ENCODE results near the gene MYORG.
"Not testable (repeated sequence)": the region's sequence is repeated elsewhere in the genome, so short reads cannot be mapped to it uniquely, and the experiment has no call there.

MYORG gene

DNA sequence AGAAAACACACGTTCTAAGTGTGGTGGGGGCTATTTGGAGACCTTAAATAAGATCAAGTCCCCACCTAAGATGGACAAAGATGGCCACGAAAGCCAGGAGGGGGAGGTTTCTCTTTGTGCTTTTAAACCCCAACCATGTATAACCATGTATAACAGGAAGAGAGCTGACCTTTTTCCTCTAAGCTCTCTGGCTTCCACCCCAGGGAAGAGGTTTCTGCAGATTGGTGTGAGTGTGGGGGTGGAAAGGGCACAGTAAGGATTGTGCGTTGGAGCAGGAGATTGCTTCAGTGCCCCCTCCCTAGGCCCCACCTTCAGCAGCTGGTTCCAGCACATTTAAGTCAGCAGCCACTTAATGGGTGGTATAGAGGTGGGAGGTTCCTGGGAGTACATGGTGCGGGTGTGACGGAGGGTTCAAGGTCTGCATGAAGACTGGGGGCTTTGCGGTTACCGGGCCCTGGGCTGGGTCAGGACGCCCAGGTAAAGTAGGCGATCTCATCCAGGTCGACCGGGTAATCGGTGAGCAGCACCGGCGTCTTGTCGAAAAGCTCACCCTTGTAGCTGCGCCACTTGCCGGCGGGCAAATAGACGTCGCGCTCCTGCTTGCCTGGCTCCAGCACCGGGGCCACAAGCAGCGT, 6.2 kb downstream of the MYORG start:
- in situ Hi-C loops (cut with MboI; ENCODE audit: low sequenced_read_pairs): no loop called here

DNA sequence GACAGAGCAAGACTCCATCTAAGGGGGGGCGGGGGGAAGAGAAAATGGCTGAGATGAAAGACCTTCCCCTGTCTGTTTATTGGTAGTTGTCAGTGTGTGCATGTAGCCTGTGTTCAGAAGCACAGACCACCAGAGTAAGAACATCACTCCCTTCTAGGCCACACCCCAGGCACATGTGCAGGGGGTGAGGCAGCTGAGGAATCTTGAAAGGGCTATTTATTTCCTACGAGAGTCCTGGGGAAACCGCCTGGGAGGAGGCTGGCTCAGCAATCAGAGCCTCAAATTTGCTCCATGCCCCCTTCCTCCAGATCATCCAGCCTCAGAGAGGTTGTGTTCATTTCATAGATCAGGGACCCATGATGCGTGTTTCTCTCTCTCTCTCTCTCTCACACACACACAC, 7.1 kb downstream of the MYORG start:
- in situ Hi-C loops (cut with MboI; ENCODE audit: low sequenced_read_pairs): no loop called here

DNA sequence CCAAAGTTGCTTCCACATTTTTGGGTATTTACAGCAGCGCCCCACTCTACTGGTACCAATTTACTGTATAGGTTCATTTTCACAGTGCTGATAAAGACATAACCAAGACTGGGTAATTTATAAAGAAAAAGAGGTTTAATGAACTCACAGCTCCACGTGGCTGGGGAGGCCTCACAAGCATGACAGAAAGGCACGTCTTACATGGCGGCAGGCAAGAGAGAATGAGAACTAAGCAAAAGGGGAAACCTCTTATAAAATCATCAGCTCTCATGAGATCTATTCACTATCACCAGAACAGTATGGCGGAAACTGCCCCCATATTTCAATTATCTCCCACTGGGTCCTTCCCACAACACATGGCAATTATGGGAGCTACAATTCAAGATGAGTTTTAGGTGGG, 7.9 kb downstream of the MYORG start:
- in situ Hi-C loops (cut with MboI; ENCODE audit: low sequenced_read_pairs): not testable (repeated sequence)

DNA sequence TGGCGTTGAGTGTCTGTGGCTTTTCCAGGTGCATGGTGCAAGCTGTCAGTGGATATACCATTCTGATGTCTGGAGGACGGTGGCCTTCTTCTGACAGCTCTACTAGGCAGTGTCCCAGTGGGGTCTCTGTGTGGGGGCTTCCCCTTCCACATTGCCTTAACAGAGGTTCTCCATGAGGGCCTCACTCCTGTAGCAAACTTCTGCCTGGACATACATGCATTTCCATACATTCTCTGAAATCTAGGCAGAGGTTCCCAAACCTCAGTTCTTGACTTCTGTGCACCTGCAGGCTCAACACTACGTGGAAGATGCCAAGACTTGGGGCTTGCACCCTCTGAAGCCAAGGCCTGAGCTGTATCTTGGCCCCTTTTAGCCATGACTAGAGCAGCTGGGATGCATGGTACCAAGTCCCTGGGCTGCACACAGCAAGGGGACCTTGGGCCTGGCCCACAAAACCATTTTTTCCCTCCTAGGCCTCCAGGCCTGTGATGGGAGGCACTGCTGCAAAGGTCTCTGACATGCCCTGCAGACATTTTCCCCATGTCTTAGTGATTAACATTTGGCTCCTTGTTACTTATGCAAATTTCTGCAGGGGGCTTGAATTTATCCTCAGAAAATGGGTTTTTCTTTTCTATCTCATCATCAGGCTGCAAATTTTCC, 8.8 kb downstream of the MYORG start:
- in situ Hi-C loops (cut with MboI; ENCODE audit: low sequenced_read_pairs): not testable (repeated sequence)

DNA sequence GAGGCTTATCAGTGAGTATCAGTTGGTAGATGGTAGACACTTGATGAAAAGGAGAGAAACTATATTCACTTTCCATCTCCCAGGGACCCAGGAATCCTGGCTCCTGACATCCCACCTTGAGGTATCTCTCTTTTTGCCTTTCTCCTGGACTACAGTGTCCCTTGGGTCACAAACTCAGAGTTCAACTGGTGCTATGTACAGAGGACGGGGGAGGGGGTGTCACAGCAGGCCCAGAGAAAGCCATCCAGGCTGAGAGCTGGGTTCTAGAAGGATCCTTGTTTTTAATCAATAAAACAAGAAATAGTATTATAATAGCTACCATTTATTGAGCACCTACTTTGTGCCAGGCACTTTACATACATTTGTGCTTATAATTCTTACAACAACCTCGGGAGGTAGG, 10.3 kb downstream of the MYORG start:
- in situ Hi-C loops (cut with MboI; ENCODE audit: low sequenced_read_pairs): no loop called here

DNA sequence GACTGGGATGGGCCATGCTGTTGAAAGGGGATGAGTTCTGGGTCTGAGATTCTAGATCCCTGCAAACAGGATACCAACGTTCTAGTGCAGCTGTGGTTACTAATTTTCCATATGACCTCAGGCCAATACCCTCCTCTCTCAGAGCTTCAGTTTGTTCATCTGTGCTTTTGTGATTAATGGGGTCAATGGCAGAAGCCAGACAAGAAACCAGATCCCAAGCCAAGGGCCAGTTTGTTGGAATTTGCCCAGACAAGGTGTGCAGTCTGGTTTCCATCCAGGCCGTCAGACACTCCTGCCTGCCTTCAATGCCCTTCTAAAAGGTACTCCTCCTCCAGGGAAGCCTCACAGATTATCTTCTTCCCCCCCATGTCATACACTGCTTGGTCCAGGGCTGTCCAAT, 11.4 kb downstream of the MYORG start:
- in situ Hi-C loops (cut with MboI; ENCODE audit: low sequenced_read_pairs): no loop called here

DNA sequence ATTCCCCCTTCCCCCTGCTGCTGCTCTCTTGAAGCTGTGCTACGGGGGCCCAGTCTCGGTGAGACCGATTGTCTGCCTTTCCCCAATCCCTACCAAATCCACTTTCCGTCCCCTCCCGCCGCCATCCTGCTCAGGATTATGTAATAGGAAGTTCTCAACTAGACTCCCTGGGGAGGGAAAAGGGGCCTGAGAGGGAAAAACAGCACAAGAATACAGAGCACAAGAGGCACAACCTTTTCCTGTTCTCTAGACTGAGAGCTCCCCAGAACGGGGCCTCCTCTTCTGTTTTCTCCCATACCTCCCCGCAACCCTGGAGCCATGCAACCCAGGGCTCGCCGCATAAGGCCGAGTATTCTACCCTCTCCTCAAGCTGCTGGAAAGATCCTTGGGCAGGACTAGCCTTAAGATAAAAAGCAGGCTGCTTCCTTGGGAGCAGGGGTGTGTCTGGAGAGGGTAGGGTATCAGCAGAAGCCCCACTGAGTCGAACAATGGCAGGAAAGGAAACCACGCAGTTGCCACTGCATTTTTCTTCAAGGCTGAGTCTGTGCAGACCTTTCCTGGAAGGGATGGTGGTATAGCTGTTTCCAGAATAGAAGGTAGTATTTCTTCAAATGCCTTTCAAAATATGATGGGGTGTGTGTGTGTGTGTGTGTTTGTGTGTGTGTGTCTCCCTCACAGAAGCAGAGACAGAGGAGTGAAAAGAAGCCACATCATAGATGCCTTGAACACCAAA, 12.9 kb downstream of the MYORG start:
- in situ Hi-C loops (cut with MboI; ENCODE audit: low sequenced_read_pairs): no loop called here

DNA sequence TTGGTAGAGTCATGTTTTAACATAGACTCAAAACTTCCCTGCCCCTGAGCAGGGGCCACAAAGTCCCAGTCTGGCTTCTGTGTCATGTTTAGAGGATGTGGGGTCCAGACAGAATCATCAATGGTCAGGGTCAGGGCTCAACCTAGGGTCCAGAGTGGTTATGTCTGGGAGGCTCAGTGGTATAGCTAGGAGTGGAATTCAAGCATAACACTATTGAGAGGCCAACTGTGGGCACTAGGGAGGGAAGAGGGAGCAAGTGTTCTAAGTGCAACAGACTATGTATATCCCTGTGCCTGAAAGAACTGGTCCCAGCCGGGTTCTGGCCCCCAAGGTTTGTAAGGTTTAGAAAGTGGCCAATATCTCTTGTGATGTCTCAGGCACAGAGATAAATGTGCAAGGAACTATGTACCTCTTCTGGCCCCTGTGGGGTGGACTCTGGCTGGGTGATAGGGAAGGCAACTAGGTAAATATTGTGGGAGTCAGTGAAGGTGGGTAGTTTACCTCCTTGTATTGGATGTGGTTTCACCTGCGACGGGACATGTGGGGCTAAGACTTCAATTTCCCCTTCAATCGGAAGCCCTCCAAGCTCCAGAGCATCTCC, 14.0 kb downstream of the MYORG start:
- in situ Hi-C loops (cut with MboI; ENCODE audit: low sequenced_read_pairs): no loop called here

DNA sequence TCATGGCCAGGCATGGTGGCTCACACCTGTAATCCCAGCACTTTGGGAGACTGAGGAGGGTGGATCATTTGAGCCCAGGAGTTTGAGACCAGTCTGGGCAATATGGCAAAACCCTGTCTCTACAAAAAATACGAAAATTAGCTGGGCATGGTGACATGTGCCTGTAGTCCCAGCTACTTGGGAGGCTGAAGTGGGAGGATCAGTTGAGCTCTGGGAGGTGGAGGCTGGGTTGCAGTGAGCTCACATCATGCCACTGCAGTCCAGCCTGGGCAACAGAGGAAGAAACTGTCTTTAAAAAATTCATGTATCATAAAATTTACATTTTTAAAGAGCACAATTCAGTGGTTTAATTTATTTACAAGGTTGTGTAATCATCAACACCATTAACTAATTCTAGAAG, 23.7 kb downstream of the MYORG start:
- in situ Hi-C loops (cut with MboI; ENCODE audit: low sequenced_read_pairs): not testable (repeated sequence)

DNA sequence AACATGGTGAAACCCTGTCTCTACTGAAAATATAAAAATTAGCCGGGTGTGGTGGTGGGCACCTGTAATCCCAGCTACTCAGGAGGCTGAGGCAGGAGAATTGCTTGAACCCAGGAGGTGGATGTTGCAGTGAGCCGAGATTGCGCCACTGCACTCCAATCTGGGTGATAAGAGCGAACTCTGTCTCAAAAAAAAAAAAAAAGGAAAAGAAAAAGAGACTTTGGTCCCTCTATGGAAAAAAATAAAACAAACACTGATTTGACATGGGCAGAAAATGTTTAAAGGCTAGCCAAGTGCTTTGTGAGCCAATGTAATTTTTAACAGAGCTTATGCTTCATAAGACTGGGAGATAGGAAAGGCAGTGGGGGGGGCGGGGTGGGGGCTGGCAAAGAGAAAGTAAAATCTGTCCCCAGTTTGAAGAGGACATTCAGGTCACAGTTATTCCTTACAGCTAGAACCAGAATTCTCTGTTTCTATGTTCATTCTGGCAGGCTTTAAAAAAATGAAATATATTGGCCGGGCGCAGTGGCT, 24.5 kb downstream of the MYORG start:
- in situ Hi-C loops (cut with MboI; ENCODE audit: low sequenced_read_pairs): not testable (repeated sequence)

DNA sequence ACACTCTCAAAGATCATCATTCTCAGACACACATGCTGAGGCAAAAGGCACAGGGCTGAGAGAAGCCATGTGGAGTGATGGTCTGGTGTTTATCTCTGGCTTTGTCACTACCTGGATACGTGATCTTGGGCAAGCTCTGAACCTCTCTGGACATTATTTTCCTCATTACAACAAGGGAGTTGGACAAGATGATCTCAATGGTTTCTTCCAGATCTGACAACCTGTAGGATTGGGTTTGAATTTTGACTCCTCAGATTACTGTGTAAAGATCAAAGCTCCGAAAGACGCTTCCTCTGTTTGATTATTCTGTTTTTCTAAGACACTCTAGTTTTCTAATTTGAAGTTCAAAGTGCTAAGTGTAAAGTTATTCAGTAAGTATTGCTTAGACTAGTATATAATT, 27.4 kb downstream of the MYORG start:
- in situ Hi-C loops (cut with MboI; ENCODE audit: low sequenced_read_pairs): no loop called here

DNA sequence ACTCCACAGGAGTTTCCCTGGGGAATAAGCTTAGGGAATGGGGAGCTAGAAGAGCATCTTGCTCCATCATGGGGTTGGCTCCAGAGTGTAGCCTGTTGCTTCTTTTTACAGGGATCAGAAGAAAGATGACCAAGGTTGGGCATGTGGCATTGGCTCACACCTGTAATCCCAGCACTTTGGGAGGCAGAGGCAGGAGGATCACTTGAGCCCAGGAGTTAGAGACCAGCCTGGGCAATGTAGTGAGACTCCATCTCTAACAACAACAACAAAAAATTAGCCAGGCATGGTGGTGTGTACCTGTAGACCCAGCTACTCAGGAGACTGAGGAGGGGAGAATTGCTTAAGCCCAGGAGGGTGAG, 28.9 kb downstream of the MYORG start:
- in situ Hi-C loops (cut with MboI; ENCODE audit: low sequenced_read_pairs): no loop called here

DNA sequence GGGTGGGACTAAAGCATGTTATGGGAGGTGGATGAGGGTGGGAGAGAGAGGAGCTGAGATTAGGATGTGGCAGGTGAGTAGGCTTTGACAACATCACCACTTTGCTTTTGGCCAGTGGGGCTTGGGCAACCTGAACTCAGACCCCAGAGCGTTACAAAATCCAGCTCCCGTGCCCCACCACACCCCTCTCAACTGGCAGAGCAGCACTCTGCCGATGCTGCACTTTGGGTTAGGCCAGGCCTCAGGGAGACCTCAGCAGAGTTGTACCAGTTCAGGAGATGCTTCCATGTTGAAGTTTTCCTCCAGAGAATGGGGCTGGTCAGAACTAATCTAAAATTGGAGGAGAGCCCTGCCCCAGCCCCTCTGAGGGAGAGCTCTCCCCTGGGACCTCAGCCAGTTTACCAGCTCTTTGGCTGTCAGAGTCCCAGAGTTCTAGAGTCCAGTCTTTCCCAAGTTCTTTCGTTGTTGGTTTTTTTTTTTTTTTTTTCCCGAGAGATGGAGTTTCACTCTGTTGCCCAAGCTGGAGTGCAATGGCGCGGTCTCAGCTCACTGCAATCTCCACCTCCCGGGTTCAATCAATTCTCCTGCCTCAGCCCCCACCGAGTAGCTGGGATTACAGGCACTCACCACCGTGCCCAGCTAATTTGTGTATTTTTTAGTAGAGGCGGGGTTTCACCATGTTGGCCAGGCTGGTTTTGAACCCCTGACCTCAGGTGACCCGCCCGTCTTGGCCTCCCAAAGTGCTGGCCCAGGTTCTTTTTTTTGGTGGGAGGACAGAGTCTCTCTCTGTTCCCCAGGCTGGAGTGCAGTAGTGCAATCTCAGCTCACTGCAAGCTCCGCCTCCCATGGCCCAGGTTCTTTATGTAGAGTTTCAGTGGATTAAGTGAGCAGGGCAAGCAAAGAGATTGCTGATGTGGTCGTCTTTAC, 29.6 kb downstream of the MYORG start:
- in situ Hi-C loops (cut with MboI; ENCODE audit: low sequenced_read_pairs): no loop called here

DNA sequence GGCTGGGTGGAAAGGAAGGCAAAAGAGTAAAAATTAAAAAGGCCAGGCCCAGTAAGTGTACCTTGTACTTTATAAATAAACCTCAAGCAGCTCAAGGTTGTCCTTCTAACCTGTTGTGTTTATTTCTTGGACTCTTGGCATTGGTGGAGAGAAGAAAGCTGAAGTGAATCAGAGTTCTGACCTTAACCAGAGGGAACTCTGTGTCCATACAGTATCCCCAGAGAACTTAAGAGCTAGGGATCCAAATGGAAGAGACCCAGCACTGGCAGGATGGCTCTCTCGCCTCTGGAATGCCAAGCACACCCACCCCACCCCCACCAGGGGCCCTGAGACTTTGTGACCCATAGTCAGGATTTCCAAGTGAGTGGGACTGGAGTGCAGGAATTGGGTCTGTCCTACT, 33.1 kb downstream of the MYORG start:
- in situ Hi-C loops (cut with MboI; ENCODE audit: low sequenced_read_pairs): no loop called here

DNA sequence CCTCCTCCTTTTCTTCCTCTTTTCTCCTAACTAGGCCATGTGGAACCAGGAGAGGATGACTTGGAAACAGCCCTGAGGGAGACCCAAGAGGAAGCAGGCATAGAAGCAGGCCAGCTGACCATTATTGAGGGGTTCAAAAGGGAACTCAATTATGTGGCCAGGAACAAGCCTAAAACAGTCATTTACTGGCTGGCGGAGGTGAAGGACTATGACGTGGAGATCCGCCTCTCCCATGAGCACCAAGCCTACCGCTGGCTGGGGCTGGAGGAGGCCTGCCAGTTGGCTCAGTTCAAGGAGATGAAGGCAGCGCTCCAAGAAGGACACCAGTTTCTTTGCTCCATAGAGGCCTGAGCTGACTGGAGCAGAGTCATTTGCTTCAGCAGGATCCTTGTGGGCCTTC, 33.6 kb downstream of the MYORG start:
- in situ Hi-C loops (cut with MboI; ENCODE audit: low sequenced_read_pairs): no loop called here

DNA sequence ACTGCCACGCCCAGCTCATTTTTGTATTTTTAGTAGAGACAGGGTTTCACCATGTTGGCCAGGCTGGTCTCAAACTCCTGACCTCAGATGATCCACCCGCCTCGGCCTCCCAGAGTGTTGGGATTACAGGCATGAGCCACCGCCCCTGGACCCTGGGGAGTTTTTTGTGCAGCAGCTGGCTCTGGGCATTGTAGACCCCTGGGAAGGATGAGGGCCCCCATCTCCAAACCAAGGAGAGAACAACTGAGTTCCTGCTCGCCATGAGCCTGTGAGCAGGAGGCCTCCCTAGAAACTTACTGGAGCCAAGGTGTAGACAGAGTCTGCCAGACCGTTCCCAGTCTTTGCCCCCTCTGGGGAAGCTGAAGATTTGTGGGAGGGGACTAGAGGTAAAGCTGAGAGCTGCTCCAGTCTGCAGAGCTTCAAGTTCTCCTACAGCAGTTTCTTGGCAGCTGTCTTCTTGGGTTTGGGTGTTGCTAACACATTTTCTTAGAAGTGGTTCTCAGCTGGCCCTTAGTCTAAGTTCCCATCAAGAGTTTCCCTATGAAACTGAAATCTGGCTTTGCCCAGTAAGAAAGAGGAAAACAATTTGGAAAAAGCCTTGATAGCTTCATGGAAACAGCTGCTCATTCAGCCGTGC, 34.9 kb downstream of the MYORG start:
- in situ Hi-C loops (cut with MboI; ENCODE audit: low sequenced_read_pairs): no loop called here

DNA sequence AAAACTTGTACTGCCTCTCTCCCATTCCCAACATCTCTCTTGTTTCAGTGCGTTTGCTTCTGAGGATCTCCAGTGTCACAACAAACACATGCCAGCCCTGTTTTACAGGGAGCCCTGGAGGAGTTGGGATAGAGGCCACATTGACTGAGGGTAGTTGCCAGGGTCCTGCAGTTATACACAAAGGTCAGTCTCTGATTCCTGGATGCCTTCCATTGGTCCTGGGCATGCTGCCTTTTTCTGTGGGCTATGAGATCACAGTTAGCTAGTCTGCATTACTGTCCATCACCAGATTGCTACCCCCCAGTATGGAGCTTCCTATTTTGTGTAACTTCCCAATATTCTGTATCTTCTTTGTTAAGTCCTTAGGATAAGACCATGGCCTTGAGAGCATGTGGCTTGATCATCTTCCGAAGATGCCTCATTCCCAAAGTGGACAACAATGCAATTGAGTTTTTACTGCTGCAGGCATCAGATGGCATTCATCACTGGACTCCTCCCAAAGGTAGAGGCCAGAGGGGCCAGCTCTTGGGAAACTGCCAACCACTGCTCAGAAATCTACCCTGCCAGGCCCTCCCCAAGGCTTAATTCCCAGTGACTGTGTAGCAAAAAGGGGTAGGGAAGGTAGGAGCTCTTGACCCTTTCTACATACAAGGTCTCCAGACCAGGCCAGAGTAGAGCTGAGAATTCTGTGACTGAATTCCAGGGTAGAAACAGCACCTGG, 37.9 kb downstream of the MYORG start:
- in situ Hi-C loops (cut with MboI; ENCODE audit: low sequenced_read_pairs): no loop called here

DNA sequence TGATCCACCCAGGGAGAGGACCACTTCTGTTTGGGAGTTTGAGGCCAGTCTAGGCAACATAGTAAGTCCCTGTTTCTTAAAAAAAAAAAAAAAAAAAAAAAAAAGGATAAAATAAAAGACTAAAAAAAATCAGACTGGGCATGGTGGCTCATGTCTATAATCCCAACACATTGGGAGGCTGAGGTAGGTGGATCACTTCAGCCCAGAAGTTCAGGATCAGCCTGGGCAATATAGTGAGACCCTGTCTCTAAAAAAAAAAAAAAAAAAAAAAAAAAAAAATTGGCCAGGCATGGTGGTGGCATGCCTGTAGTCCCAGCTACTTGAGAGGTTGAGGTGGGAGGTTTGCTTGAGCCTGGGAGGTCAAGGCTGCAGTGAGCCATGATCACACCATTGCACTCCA, 38.6 kb downstream of the MYORG start:
- in situ Hi-C loops (cut with MboI; ENCODE audit: low sequenced_read_pairs): not testable (repeated sequence)

DNA sequence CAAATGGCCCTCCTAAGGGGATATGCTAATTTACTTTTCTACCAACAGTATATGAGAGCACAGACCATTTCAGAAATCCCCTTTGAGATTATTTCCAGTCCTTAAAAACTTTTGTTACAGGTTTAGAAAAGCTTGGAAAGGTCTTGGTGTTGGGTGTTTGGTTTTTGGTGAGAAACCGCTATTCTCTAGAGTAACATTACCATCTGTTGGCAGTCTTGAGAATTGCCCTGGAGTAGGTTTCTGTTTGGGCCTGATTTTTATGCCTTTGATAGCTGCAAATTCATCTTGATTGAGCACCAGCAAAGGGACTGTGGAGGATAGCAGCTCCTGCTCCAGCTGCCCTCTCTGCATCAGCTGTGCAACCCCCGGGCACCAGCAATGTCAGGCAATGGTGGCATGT, 39.3 kb downstream of the MYORG start:
- in situ Hi-C loops (cut with MboI; ENCODE audit: low sequenced_read_pairs): no loop called here

DNA sequence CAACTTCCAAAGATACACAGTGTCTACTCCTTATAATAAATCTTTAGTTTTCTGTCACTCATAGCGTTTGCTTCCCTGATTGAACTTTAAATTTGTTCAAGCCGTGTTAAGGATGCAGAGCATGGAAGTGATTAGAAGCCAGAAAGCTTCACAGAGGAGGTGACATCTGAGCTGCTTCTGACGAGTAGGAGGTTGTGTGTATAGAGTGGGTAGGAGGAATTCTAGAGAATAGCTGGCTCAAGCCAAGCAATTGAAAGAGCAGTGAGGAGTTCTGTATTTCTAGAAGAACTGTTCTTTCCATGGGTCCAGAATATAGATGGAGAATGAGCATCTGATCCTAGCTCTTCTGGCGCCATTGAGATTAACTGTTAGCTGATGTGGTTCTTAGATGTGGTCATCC, 41.3 kb downstream of the MYORG start:
- in situ Hi-C loops (cut with MboI; ENCODE audit: low sequenced_read_pairs): no loop called here

All from hTERT RPE-1 (cell line).